GM06990 (cell line): ENCODE results near the gene SLC2A13.

Experiments used
- DNase-seq: peaks from one replicate; pipeline ENCODE4 v3.0.0-alpha.2; 2011; ENCODE audit not compliant: insufficient read length; ENCODE audit errors: extremely low read depth
- H3K27me3 ChIP-seq: replicated peaks from 2 replicates; pipeline ENCODE4 v1.6.0; 2011; ENCODE audit warnings: low read length; ENCODE audit not compliant: control insufficient read depth, insufficient read depth
- H3K36me3 ChIP-seq: 2 replicates; pipeline ENCODE4 v1.5.1; 2011; ENCODE audit warnings: low read length; ENCODE audit not compliant: control insufficient read depth, insufficient read depth
- H3K4me3 ChIP-seq: replicated peaks from 2 replicates; pipeline ENCODE4 v1.5.1; 2011; ENCODE audit warnings: low read depth, mild to moderate bottlenecking, control low read depth, low read length
- CTCF ChIP-seq: IDR thresholded peaks from 2 replicates; pipeline ENCODE4 v1.5.1; 2011; ENCODE audit warnings: low read length, control low read depth, mild to moderate bottlenecking, inconsistent platforms; ENCODE audit not compliant: insufficient read depth, poor library complexity, severe bottlenecking

Gene SLC2A13

GRCh38 chr12:39975374-39975918, 130.4 kb downstream of the SLC2A13 start:
- no peak for DNase-seq
- H3K27me3 ChIP-seq: no peaks in the 10 kb centered on the region
- TF ChIP-seq CTCF: no peak
- no peak overlapping the region for H3K4me3 ChIP-seq
- H3K36me3 ChIP-seq: no peaks in the 10 kb centered on the region

GRCh38 chr12:39972119-39972518, 133.8 kb downstream of the SLC2A13 start:
- no peak for TF ChIP-seq CTCF
- H3K27me3 ChIP-seq: no peaks in the 10 kb centered on the region

GRCh38 chr12:39971348-39971747, 134.5 kb downstream of the SLC2A13 start:
- H3K4me3 ChIP-seq: no peak overlapping the region
- DNase-seq: no peak
- TF ChIP-seq CTCF: no peak
- no peaks in the 10 kb centered on the region for H3K27me3 ChIP-seq
- H3K36me3 ChIP-seq: no peaks in the 10 kb centered on the region

More at GRCh38 chr12:39972119-39972518, 133.8 kb downstream of the SLC2A13 start:
- Histone ChIP-seq H3K36me3 (no peaks in the 10 kb centered on the region), H3K4me3 (no peak overlapping the region)
- no peak for DNase-seq

- Histone ChIP-seq H3K4me3 (no peak overlapping the region), H3K36me3 (no peaks in the 10 kb centered on the region), H3K27me3 (no peaks in the 10 kb centered on the region)
- DNase-seq: no peak
- TF ChIP-seq CTCF: no peak
Measured at GRCh38 chr12:39966721-39967120, 139.2 kb downstream of the SLC2A13 start.

- TF ChIP-seq CTCF: no peak
- H3K36me3 ChIP-seq: no peaks in the 10 kb centered on the region
- no peak for DNase-seq
- no peak overlapping the region for H3K4me3 ChIP-seq
- H3K27me3 ChIP-seq: no peaks in the 10 kb centered on the region
Measured at GRCh38 chr12:39966256-39966655, 139.6 kb downstream of the SLC2A13 start.

GRCh38 chr12:39959467-39959866, 146.4 kb downstream of the SLC2A13 start:
- no peaks in the 10 kb centered on the region for H3K36me3 ChIP-seq
- no peak for TF ChIP-seq CTCF
- DNase-seq: no peak
- no peak overlapping the region for H3K4me3 ChIP-seq
- H3K27me3 ChIP-seq: no peaks in the 10 kb centered on the region
